SK-N-SH (cell line): ENCODE results near the gene LRRC66.

Experiments
- CTCF ChIP-seq: fragments of 200-600 bp; sonication (generic); IDR thresholded peaks from 2 replicates; pipeline ENCODE4 v1.6.1; 2017; ENCODE audit warnings: antibody characterized with exemption, mild to moderate bottlenecking, moderate library complexity
- FOXM1 ChIP-seq: IDR thresholded peaks from 2 replicates; pipeline ENCODE4 v1.4.0; 2012; ENCODE audit warnings: low read depth, mild to moderate bottlenecking
- GATA2 ChIP-seq: sonication (generic); formaldehyde crosslinking; IDR thresholded peaks from 2 replicates; pipeline ENCODE4 v1.5.0; 2020; ENCODE audit warnings: mild to moderate bottlenecking, missing genetic modification reagents
- IRF3 ChIP-seq: fragments of 150-350 bp; IDR thresholded peaks from 2 replicates; pipeline ENCODE4 v1.6.1; 2016; ENCODE audit warnings: mild to moderate bottlenecking, low read depth, low read length
- MXI1 ChIP-seq: IDR thresholded peaks from 2 replicates; pipeline ENCODE4 v1.6.1; 2012; ENCODE audit warnings: mild to moderate bottlenecking, low read depth, low read length, improper control_type of control experiment
- POLR2AphosphoS5 ChIP-seq: IDR thresholded peaks from 2 replicates; pipeline ENCODE4 v1.6.1; 2012; ENCODE audit warnings: low read depth, low read length
- RAD21 ChIP-seq: IDR thresholded peaks from 2 replicates; pipeline ENCODE4 v1.6.1; 2012; ENCODE audit warnings: mild to moderate bottlenecking, low read length
- RCOR1 ChIP-seq: fragments of 150-350 bp; IDR thresholded peaks from 2 replicates; pipeline ENCODE4 v1.6.1; 2017; ENCODE audit warnings: antibody characterized with exemption, low read length
- REST ChIP-seq: IDR thresholded peaks from 2 replicates; pipeline ENCODE4 v1.6.1; 2012; ENCODE audit warnings: mild to moderate bottlenecking, low read depth, low read length, moderate library complexity
- RFX5 ChIP-seq: IDR thresholded peaks from 2 replicates; pipeline ENCODE4 v1.6.1; 2012; ENCODE audit warnings: mild to moderate bottlenecking, improper control_type of control experiment, low read length
- TAF1 ChIP-seq: IDR thresholded peaks from 2 replicates; pipeline ENCODE4 v1.6.1; 2012; ENCODE audit warnings: low read depth, mild to moderate bottlenecking, low read length, moderate library complexity, borderline replicate concordance

GRCh38 chr4:52051615-52052474, 31.7 kb upstream of the LRRC66 start:
- TF ChIP-seq GATA2 (CRISPR knock-in tag) (no peak), CTCF (no peak), MXI1 (peak; percentile 70; the same call in 1 of the 2 replicates), POLR2AphosphoS5 (no peak), RFX5 (no peak), TAF1 (no peak), IRF3 (no peak), RCOR1 (no peak), REST (no peak), RAD21 (no peak), FOXM1 (no peak)
